Ascending aorta (tissue), 2 donors: Measurements from ENCODE around the gene PDE6B. TPM values are rescaled to one million over a fixed set of nuclear protein-coding genes. Genes with fewer than 3 reads are reported as not detected.

Experiments used
- DNase-seq, 2 donors: peaks; one replicate each; pipeline ENCODE4 v3.0.0-alpha.2; 2019; ENCODE audit warnings: low spot score in 2 of 2
- H3K27ac ChIP-seq, 2 donors: fragments of 200-600 bp; sonication (generic); one replicate each; pipeline ENCODE4 v1.5.1; 2016 to 2017; ENCODE audit warnings: mild to moderate bottlenecking in 1 of 2
- H3K27me3 ChIP-seq: fragments of 200-600 bp; sonication (generic); one replicate; pipeline ENCODE4 v1.5.1; 2017
- H3K36me3 ChIP-seq, 2 donors: fragments of 200-600 bp; sonication (generic); one replicate each; pipeline ENCODE4 v1.5.1; 2016
- H3K4me1 ChIP-seq, 2 donors: fragments of 200-600 bp; sonication (generic); one replicate each; pipeline ENCODE4 v1.5.1; 2016 to 2017; ENCODE audit warnings: mild to moderate bottlenecking in 1 of 2
- H3K4me3 ChIP-seq, 2 donors: fragments of 200-600 bp; sonication (generic); one replicate each; pipeline ENCODE4 v1.5.1; 2016 to 2017; ENCODE audit warnings: mild to moderate bottlenecking in 1 of 2
- H3K9me3 ChIP-seq, 2 donors: fragments of 200-600 bp; sonication (generic); one replicate each; pipeline ENCODE4 v1.5.1; 2016
- intact Hi-C: fragments of 100-400 bp; cut with DNase I; formaldehyde crosslinking; loops from one replicate; pipeline ENCODE4 v1.15.1; 2023
- total RNA-seq: library from RNA; depleted of rRNA; stranded (reverse); fragments of >200 nt; gene quantifications from one replicate; pipeline ENCODE4 v1.1.0, GENCODE V29; 2016
- TF ChIP-seq, protein P1 (sequence below), 3 experiments: fragments of 200-600 bp in 2 of 3; fragments of 450-650 bp in 1 of 3; sonication (generic) in 2 of 3; IDR thresholded peaks; one replicate each; pipeline ENCODE4 v1.5.1; 2016 to 2019; ENCODE audit warnings: antibody characterized with exemption in 3 of 3, mild to moderate bottlenecking in 1 of 3, moderate library complexity in 1 of 3

The PDE6B gene
- total RNA-seq, 1 donor from 2014 or later, result not detected

DNA sequence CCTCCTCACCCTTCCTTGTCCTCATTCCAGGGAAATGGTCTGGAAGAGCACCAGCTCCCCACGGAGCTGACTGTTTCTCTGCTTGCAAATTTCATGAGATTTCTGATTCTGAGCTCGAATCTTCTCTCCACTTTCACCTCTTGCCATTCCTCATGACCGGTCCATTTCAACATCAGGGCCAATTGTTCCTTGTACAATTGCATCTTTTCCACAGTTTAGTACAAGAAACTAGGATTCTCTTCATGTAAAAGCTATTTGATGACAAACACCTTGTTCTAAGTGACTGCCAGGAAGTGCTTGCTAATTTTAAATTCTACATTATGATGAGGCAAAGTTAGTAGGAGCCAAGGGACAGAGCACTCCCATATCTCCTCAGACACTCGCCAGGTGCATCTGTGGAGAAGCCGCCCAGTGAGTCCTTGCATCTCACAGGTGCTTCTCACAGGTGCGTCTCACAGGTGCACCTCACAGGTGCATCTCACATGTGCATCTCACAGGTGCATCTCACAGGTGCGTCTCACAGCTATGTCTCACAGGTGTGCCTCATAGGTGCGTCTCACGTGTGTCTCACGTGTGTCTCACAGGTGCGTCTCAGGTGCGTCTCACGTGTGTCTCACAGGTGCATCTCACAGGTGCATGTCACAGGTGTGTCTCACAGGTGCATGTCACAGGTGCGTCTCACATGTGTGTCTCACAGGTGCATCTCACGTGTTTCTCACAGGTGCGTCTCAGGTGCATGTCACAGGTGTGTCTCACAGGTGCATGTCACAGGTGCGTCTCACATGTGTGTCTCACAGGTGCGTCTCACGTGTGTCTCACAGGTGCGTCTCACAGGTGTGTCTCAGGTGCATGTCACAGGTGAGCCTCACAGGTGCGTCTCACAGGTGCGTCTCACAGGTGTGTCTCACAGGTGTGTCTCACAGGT is 3.0 kb upstream of the PDE6B start:
- H3K9me3 ChIP-seq, result no peaks in the 10 kb centered on the region
- no peak for DNase-seq
- no peak overlapping the region for H3K27ac ChIP-seq
- no peak overlapping the region for H3K4me3 ChIP-seq
- H3K27me3 ChIP-seq, result no peaks in the 10 kb centered on the region
- TF ChIP-seq, protein P1, sequence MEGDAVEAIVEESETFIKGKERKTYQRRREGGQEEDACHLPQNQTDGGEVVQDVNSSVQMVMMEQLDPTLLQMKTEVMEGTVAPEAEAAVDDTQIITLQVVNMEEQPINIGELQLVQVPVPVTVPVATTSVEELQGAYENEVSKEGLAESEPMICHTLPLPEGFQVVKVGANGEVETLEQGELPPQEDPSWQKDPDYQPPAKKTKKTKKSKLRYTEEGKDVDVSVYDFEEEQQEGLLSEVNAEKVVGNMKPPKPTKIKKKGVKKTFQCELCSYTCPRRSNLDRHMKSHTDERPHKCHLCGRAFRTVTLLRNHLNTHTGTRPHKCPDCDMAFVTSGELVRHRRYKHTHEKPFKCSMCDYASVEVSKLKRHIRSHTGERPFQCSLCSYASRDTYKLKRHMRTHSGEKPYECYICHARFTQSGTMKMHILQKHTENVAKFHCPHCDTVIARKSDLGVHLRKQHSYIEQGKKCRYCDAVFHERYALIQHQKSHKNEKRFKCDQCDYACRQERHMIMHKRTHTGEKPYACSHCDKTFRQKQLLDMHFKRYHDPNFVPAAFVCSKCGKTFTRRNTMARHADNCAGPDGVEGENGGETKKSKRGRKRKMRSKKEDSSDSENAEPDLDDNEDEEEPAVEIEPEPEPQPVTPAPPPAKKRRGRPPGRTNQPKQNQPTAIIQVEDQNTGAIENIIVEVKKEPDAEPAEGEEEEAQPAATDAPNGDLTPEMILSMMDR (IDR thresholded peaks at IDR 0.05), result no peak
- intact Hi-C loops, result no loop called here
- H3K36me3 ChIP-seq, result no peaks in the 10 kb centered on the region
- no peaks in the 10 kb centered on the region for H3K4me1 ChIP-seq

- no peak for DNase-seq
- H3K4me3 ChIP-seq, result no peak overlapping the region
- no peaks in the 10 kb centered on the region for H3K36me3 ChIP-seq
- intact Hi-C loops, result no loop called here
- H3K27ac ChIP-seq, result no peak overlapping the region
- H3K9me3 ChIP-seq, result no peaks in the 10 kb centered on the region
- H3K27me3 ChIP-seq, result no peaks in the 10 kb centered on the region
- no peaks in the 10 kb centered on the region for H3K4me1 ChIP-seq
- TF ChIP-seq, protein P1 (IDR thresholded peaks at IDR 0.05), result no peak
These were observed 2.1 kb upstream of the PDE6B start for GRCh38 chr4:622996-623913.

DNA sequence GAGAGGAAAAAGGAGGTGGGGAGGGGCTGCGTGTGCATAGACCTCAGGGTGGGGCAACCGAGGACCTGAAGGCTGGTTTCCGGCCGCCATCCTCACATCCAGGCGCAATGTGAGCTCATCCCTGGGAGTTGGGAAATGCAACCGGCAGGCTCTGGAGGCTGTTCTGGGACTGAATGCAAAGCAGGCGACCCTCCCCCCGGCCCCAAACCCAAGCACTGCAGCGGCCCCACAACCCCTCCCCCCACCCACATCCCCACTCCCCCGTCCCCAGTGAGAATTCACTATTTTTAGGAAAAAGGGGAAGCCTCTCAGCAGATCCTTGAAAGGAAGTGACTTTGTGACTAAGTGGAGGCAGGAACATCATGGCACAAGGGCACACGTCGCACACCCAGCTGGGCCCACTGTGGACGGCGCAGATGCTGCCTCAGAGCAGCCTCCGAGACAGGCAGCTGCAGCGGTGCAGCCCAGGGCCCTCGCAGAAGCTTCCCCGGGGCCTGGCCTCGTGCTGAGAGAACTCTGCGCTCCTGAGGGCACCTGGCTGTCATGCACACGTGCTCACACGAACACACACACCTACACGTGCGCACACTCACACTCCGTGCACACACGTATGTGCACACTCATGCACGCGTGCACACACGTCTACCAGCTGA is 1.3 kb upstream of the PDE6B start:
- intact Hi-C loops, result no loop called here
- no peaks in the 10 kb centered on the region for H3K27me3 ChIP-seq

GRCh38 chr4:625631-626161 is 323 bp downstream of the PDE6B start:
- no peaks in the 10 kb centered on the region for H3K36me3 ChIP-seq
- intact Hi-C loops, result no loop called here
- TF ChIP-seq, protein P1 (IDR thresholded peaks at IDR 0.05), result no peak
- no peaks in the 10 kb centered on the region for H3K27me3 ChIP-seq
- no peak overlapping the region for H3K27ac ChIP-seq
- H3K4me1 ChIP-seq, result no peaks in the 10 kb centered on the region
- no peak for DNase-seq
- H3K9me3 ChIP-seq, result no peaks in the 10 kb centered on the region
- H3K4me3 ChIP-seq, result no peak overlapping the region

More for the DNA sequence above, 1.3 kb upstream of the PDE6B start:
- no peaks in the 10 kb centered on the region for H3K9me3 ChIP-seq
- no peaks in the 10 kb centered on the region for H3K36me3 ChIP-seq
- H3K4me1 ChIP-seq, result no peaks in the 10 kb centered on the region
- no peak overlapping the region for H3K27ac ChIP-seq
- no peak for DNase-seq
- no peak overlapping the region for H3K4me3 ChIP-seq
- TF ChIP-seq, protein P1 (IDR thresholded peaks at IDR 0.05), result no peak
